ENCODE results near the gene LONP2. TPM values are rescaled to one million over a fixed set of nuclear protein-coding genes. Genes with fewer than 3 reads are reported as not detected.
A peak's percentile ranks its signal among the peaks of the same experiment; 100 is the strongest.
"Not testable (repeated sequence)": the region's sequence is repeated elsewhere in the genome, so short reads cannot be mapped to it uniquely, and the experiment has no call there.

Gene LONP2
- total RNA-seq, 2 donors from 2014 or later, result 54.3 to 71.6 TPM

DNA sequence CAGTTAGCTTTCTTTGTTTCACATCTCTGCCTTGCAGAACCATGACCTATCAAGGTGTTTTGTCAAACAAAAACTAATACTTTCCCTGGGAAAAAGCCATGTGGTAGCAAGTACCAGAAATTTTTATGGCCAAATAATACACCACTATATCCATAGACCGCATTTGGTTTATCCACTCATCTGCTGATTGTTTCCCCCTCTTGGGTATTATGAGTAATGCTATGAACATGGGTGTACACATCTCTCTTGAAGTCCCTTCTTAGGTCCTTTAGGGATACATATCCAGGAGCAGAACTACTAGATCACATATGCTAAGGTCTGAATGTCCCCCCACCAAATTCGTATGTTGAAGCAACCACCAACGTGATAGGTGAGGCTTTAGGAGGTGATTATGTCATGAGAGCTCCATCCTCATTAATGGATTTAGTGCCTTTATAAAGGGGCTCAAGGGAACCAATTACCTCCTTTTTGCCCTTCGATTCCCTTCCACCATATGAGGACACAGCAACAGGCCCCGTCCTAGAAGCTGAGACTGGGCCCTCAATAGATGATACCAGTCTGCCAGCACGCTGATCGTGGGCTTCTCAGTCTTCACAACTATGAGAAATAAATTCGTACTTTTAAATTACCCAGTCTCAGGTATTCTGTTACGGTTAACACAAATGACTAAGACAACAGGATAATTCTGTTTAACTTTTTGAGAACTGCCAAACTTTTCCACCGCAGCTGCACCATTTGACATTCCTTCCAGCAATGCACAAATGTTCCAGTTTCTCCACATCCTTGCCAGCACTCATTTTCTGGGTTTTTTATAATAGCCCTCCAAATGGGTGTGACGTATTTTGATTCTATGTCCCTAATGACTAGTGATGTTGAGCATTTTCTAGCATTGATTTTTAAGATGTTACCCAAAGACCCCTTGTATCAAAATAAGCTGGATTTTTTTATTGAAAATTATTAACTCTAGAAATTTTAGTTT is 111.1 kb downstream of the LONP2 start:
- ATAC-seq, result no peak
- intact Hi-C loops (cut with DNase I), result loop anchor here (5.0 to 10.0 kb wide), 2 partner anchors 187 to 270 kb away; no protein-coding TSS in a partner anchor
- no peak for DNase-seq

- DNase-seq, result no peak
- intact Hi-C loops (cut with DNase I), result loop anchor here in 1 of 2 donors (10.0 kb wide), 1 partner anchor 268 kb away; no protein-coding TSS in a partner anchor
- ATAC-seq, result no peak
These were observed 112.7 kb downstream of the LONP2 start for GRCh38 chr16:48356633-48357376.

GRCh38 chr16:48358419-48358818 is 114.3 kb downstream of the LONP2 start:
- intact Hi-C loops (cut with DNase I), result loop anchor here in 1 of 2 donors (10.0 kb wide), 1 partner anchor 266 kb away; no protein-coding TSS in a partner anchor

DNA sequence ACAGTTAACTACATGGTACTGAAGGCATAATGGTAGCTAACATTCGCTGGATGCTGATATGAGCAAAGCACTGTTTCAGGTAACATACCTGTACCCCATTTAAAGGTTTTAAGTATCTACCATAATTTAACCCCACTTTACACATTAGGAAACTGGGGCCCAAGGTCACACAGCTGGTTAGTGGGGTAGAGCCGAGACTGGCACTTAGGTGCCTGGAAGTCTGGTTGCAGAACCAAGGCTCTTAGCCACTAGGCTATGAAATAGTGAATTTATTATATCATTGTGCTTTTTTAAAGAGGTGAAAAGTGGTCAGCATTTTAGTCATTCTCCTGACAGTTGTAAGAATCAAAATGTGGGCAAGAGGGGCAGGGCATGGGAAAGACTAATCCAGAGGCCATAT is 115.9 kb downstream of the LONP2 start:
- DNase-seq (no peak), ATAC-seq (no peak)
- intact Hi-C loops (cut with DNase I), result loop anchor here in 1 of 2 donors (10.0 kb wide), 2 partner anchors 175 to 265 kb away; no protein-coding TSS in a partner anchor

More at GRCh38 chr16:48358419-48358818, 114.3 kb downstream of the LONP2 start:
- ATAC-seq, result no peak
- no peak for DNase-seq

DNA sequence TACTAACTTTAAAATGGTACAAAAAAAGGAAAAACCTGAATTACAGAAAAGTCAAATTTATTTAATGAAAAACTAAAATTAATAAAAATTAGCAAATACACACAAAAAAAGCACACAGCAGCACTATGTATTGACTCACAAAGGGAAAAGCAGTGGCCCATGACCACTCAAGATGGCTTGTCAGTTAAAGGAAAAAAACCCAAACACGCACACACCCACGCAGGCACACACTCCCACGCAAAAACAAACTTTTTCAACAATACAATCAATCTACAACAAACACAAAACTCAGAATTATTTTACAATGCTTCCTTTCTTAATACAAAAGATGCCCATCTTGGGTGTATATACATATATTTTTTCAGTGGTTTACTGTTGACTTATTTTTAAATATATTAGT is 116.9 kb downstream of the LONP2 start:
- intact Hi-C loops (cut with DNase I), result loop anchor here in 1 of 2 donors (10.0 kb wide), 1 partner anchor 174 kb away; no protein-coding TSS in a partner anchor
- DNase-seq, result no peak
- ATAC-seq, result no peak

- DNase-seq (no peak), ATAC-seq (no peak)
- intact Hi-C loops (cut with DNase I), result loop anchor here in 1 of 2 donors (10.0 kb wide), 1 partner anchor 173 kb away; no protein-coding TSS in a partner anchor
These were observed 117.5 kb downstream of the LONP2 start for GRCh38 chr16:48361540-48362144.

GRCh38 chr16:48365025-48365600 is 121.0 kb downstream of the LONP2 start:
- DNase-seq (no peak), ATAC-seq (peak in 1 of 2 donors; percentile 1)
- intact Hi-C loops (cut with DNase I), result loop anchor here in 1 of 2 donors (10.0 kb wide), 1 partner anchor 170 kb away; no protein-coding TSS in a partner anchor

- intact Hi-C loops (cut with DNase I), result loop anchor here in 1 of 2 donors (10.0 kb wide), 1 partner anchor 169 kb away; no protein-coding TSS in a partner anchor
These were observed 121.6 kb downstream of the LONP2 start for GRCh38 chr16:48365601-48366164.

GRCh38 chr16:48366165-48367093 is 122.3 kb downstream of the LONP2 start:
- intact Hi-C loops (cut with DNase I), result loop anchor here in 1 of 2 donors (10.0 kb wide), 1 partner anchor 168 kb away; no protein-coding TSS in a partner anchor
- ATAC-seq (peak; percentile 53 to 68), DNase-seq (no peak)

More at GRCh38 chr16:48365601-48366164, 121.6 kb downstream of the LONP2 start:
- ATAC-seq (peak; percentile 98 to 99), DNase-seq (peak; percentile 93)

DNA sequence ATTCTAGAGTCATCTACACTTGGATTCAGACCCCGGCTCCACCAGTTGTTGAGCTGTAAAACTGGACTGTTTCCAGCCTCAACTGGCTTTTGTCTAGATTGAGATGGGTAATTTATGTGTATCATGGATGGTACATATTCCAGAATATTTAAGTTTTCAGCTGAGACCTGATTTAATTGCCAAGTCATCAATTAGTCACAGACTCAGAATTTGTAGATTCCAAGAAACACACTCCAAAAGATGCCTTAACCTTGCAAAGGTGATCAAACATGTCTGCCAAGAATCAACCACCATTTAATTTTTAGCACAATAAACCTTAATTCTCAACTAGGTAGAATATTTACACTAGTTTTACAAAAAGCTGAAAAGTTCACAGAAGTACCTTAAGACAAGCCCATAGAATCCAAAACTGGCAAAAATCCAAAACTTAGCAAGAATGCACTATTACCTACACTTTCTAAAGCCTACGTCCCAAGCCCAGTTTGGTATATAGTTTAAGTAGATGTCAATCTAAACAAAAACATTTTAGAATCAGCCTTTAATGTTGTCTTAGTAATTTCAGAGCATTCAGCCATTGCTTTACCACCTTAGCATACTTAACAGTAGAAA is 123.4 kb downstream of the LONP2 start:
- intact Hi-C loops (cut with DNase I), result loop anchor here in 1 of 2 donors (10.0 kb wide), 1 partner anchor 167 kb away; no protein-coding TSS in a partner anchor
- ATAC-seq (no peak), DNase-seq (no peak)

DNA sequence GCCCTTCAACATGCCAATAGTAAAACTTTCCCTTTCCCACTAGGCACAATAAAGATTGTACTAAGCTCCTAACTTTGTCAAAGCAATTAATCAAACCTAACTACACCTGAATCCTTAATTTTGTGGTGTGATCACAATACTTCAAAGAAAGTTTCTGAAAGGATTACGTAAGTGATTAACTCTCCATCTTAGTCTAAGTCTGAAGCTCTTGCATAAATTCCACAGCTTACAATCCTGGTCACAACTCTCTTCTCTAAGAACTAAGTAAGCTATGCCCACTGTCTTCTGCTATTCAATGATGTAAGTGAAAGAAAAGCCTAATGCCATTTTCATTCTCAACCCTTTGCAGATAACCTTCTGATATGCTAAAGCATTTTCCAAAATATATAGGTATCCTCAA is 125.7 kb downstream of the LONP2 start:
- no peak for ATAC-seq
- intact Hi-C loops (cut with DNase I), result loop anchor here in 1 of 2 donors (10.0 kb wide), 1 partner anchor 165 kb away; no protein-coding TSS in a partner anchor
- DNase-seq, result no peak

DNA sequence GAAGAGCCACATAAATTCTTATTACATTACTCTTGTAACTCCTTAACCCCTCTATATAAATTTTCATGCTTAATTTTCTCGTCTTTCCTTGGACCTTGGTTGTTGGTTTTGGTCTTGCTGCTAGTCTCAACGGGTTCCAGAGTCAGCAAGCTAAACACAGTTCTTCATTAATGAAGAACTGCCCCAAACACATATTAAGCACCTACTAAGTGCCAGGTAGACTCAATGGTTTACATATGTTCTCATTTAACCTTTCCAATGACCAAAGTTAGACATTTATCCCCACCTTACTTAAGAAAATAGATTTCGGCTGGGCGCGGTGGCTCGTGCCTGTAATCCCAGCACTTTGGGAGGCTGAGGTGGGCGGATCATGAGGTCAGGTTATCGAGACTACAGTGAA is 126.1 kb downstream of the LONP2 start:
- intact Hi-C loops (cut with DNase I), result no loop called here
- DNase-seq (no peak), ATAC-seq (no peak)

DNA sequence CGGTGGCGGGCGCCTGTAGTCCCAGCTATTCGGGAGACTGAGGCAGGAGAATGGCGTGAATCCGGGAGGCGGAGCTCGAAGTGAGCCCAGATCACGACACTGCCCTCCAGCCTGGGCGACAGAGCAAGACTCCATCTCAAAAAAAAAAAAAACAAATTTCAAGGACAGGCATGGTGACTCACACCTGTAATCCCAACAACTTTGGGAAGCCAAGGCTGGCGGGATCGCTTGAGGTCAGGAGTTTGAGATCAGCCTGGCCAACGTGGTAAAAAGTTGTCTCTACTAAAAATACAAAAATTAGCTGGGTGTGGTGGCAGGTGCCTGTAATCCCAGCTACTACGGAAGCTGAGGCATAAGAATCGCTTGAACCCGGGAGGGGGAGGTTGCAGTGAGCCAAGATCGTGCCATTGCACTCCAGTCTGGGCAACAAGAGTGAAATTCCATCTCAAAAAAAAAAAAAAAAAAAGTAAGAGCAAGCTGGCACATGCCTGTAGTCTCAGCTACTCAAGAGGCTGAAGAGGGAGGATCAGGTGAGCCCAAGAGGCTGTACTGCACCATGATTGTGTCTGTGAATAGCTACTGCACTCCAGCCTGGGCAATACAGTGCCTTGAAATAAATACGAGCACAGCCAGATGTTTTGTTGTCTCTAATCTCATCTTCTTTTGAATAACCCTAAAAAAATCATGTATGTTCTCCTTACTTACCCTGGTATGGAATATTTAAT is 126.7 kb downstream of the LONP2 start:
- ATAC-seq; intact Hi-C loops (cut with DNase I): not testable (repeated sequence)

GRCh38 chr16:48371393-48371780 is 127.3 kb downstream of the LONP2 start:
- intact Hi-C loops (cut with DNase I), result no loop called here
- DNase-seq (no peak), ATAC-seq (no peak)

More for the DNA sequence above, 126.7 kb downstream of the LONP2 start:
- not testable (repeated sequence) for DNase-seq

DNA sequence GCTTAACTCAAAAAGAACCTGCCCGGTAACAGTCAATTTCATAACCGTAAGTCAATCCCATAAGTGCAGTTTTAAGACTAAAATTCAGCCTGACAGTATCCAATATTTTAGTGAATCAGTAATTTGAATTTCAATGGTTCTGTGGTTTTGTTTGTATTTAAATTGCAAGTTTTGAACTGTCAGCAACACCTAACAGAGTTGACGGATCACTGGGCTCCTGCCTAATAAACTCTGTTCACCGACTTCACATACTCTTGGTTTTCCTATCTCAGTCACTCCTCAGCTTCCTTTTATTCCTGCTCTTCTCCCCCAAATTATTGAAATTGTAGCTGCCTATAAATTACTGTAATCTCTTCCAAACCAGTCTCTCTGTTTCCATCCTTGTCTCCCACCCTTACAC is 128.6 kb downstream of the LONP2 start:
- DNase-seq, result no peak
- no peak for ATAC-seq
- intact Hi-C loops (cut with DNase I), result no loop called here
